HCT116 (cell line): ENCODE data around the gene PPP1R2C. TPM values are rescaled to one million over a fixed set of nuclear protein-coding genes. Genes with fewer than 3 reads are reported as not detected.

Experiments
- ATAC-seq: fragments of 200-7000 bp; cut with Tn5 transposase; 2 replicates; pipeline ENCODE4 v1.9.1; 2020; ENCODE audit warnings: mild to moderate bottlenecking, moderate library complexity
- BruUV-seq: library from RNA; stranded (reverse); fragments of 400-500 nt; replicated peaks from 2 replicates; lab custom pipeline; 2021; lab: Mats Ljungman, UMichigan
- CTCF ChIA-PET: fragments of 300-600 bp; sonication (Branson Sonifier 250); formaldehyde crosslinking; loops from one replicate; lab custom pipeline; 2021; ENCODE audit warnings: antibody characterized with exemption; lab: Charles Lee
- POLR2A ChIA-PET: fragments of 300-600, 350-600 bp; sonication (Branson Sonifier 250); formaldehyde crosslinking; loops from one replicate; lab custom pipeline; 2021; ENCODE audit warnings: antibody characterized with exemption; lab: Charles Lee
- RAD21 ChIA-PET, 2 experiments: fragments of 300-600 bp; sonication (Branson Sonifier 250); formaldehyde crosslinking; loops; one replicate each; lab custom pipeline; 2023; ENCODE audit warnings: low total read pairs in 2 of 2; ENCODE audit not compliant: uncharacterized antibody in 2 of 2, unreplicated experiment in 2 of 2, low non-redundant PET in 1 of 2; lab: Charles Lee
- DNase-seq: peaks from one replicate; pipeline ENCODE4 v3.0.0-alpha.2; 2010; ENCODE audit warnings: low read depth, low spot score
- H2AFZ ChIP-seq: fragments of 200-600 bp; shearing (Covaris generic), sonication (generic); 2 replicates; pipeline ENCODE4 v1.6.1; 2017; ENCODE audit warnings: low read depth, mixed run types, mixed read lengths, antibody characterized with exemption, low read length; ENCODE audit not compliant: poor library complexity, severe bottlenecking
- H3K27ac ChIP-seq: 2 replicates; pipeline ENCODE4 v1.5.1; 2012; ENCODE audit warnings: low read depth, low read length
- H3K27me3 ChIP-seq: fragments of 200-600 bp; sonication (generic); 2 replicates; pipeline ENCODE4 v1.6.1; 2016; ENCODE audit warnings: mixed run types, low read length, mixed read lengths; ENCODE audit not compliant: insufficient read depth
- H3K36me3 ChIP-seq, 2 experiments: fragments of 200-500 bp in 1 of 2; fragments of 200-600 bp in 1 of 2; sonication (Bioruptor generic) in 1 of 2; sonication (generic) in 1 of 2; 2 replicates each; pipeline versions ENCODE4 v1.5.1 to v1.6.1; 2014 to 2016; ENCODE audit warnings: low read length in 2 of 2, inconsistent platforms in 1 of 2, mixed read lengths in 1 of 2, mixed run types in 1 of 2; ENCODE audit not compliant: insufficient read depth in 2 of 2, control insufficient read depth in 1 of 2
- H3K4me1 ChIP-seq, 2 experiments: fragments of 200-600 bp in 1 of 2; sonication (generic) in 1 of 2; 2 replicates each; pipeline versions ENCODE4 v1.5.1 to v1.6.1; 2012 to 2017; ENCODE audit warnings: low read length in 2 of 2, inconsistent platforms in 1 of 2, mild to moderate bottlenecking in 1 of 2, mixed read lengths in 1 of 2, mixed run types in 1 of 2, moderate library complexity in 1 of 2; ENCODE audit not compliant: insufficient read depth in 2 of 2, control insufficient read depth in 1 of 2
- H3K4me2 ChIP-seq: fragments of 200-600 bp; sonication (generic); 2 replicates; pipeline ENCODE4 v1.6.1; 2017; ENCODE audit warnings: mixed run types, low read length, mixed read lengths
- H3K4me3 ChIP-seq, 2 experiments: fragments of 200-600 bp in 1 of 2; sonication (generic) in 1 of 2; replicated peaks in 1 of 2; 2 replicates each; pipeline ENCODE4 v1.5.1; 2011 to 2016; ENCODE audit warnings: low read length in 2 of 2, control low read depth in 1 of 2, low read depth in 1 of 2, mild to moderate bottlenecking in 1 of 2, mixed read lengths in 1 of 2, mixed run types in 1 of 2
- H3K79me2 ChIP-seq: fragments of 200-600 bp; sonication (generic); 2 replicates; pipeline ENCODE4 v1.6.1; 2017; ENCODE audit warnings: mild to moderate bottlenecking, mixed run types, low read length, moderate library complexity, mixed read lengths; ENCODE audit not compliant: insufficient read depth
- H3K9ac ChIP-seq: fragments of 200-600 bp; sonication (generic); 2 replicates; pipeline ENCODE4 v1.6.1; 2016; ENCODE audit warnings: low read length, mixed read lengths
- H3K9me2 ChIP-seq: fragments of 200-600 bp; sonication (generic), shearing (Covaris generic); 2 replicates; pipeline ENCODE4 v1.6.1; 2017; ENCODE audit warnings: mixed run types, mild to moderate bottlenecking, moderate library complexity; ENCODE audit not compliant: insufficient read depth
- H3K9me3 ChIP-seq, 2 experiments: fragments of 200-500 bp in 1 of 2; fragments of 200-600 bp in 1 of 2; sonication (Bioruptor generic) in 1 of 2; sonication (generic) in 1 of 2; 2 replicates each; pipeline ENCODE4 v1.6.1; 2014 to 2017; ENCODE audit warnings: low read length in 2 of 2, mixed read lengths in 2 of 2, inconsistent platforms in 1 of 2, low read depth in 1 of 2, mild to moderate bottlenecking in 1 of 2, mixed run types in 1 of 2, moderate library complexity in 1 of 2; ENCODE audit not compliant: control insufficient read depth in 1 of 2, insufficient read depth in 1 of 2
- H4K20me1 ChIP-seq: fragments of 200-600 bp; sonication (generic), shearing (Covaris generic); 2 replicates; pipeline ENCODE4 v1.6.1; 2017; ENCODE audit warnings: mixed run types, mild to moderate bottlenecking, moderate library complexity; ENCODE audit not compliant: insufficient read depth
- CBX3 ChIP-seq: IDR thresholded peaks from 2 replicates; pipeline ENCODE4 v1.6.1; 2012; ENCODE audit warnings: low read depth
- CEBPB ChIP-seq: IDR thresholded peaks from 2 replicates; pipeline ENCODE4 v1.6.1; 2012; ENCODE audit warnings: low read depth
- CTCF ChIP-seq, 3 experiments: fragments of 200-600 bp in 1 of 3; sonication (generic) in 1 of 3; IDR thresholded peaks in 2 of 3; conservative IDR thresholded peaks in 1 of 3; 2 replicates each; pipeline ENCODE4 v1.5.1; 2012 to 2017; ENCODE audit warnings: low read depth in 2 of 3, low read length in 2 of 3, antibody characterized with exemption in 1 of 3, borderline replicate concordance in 1 of 3, control low read depth in 1 of 3, mild to moderate bottlenecking in 1 of 3, mixed read lengths in 1 of 3, mixed run types in 1 of 3, moderate library complexity in 1 of 3; ENCODE audit not compliant: insufficient read depth in 1 of 3
- EGR1 ChIP-seq: IDR thresholded peaks from 2 replicates; pipeline ENCODE4 v1.6.1; 2012; ENCODE audit warnings: low read depth
- ELF1 ChIP-seq: IDR thresholded peaks from 2 replicates; pipeline ENCODE4 v1.6.1; 2012; ENCODE audit warnings: low read depth, borderline replicate concordance
- EZH2 ChIP-seq: fragments of 200-600 bp; sonication (generic); IDR thresholded peaks from 2 replicates; pipeline ENCODE4 v1.6.1; 2017; ENCODE audit warnings: antibody characterized with exemption, mixed run types
- EZH2phosphoT487 ChIP-seq: fragments of 200-600 bp; IDR thresholded peaks from 2 replicates; pipeline ENCODE4 v1.6.1; 2018; ENCODE audit warnings: antibody characterized with exemption, borderline replicate concordance
- FOSL1 ChIP-seq: IDR thresholded peaks from 2 replicates; pipeline ENCODE4 v1.6.1; 2012; ENCODE audit warnings: low read depth
- JUND ChIP-seq: IDR thresholded peaks from 2 replicates; pipeline ENCODE4 v1.6.1; 2012
- POLR2A ChIP-seq: IDR thresholded peaks from 2 replicates; pipeline ENCODE4 v1.7.0; 2011; ENCODE audit warnings: borderline replicate concordance; ENCODE audit not compliant: insufficient read depth, insufficient read length; ENCODE audit errors: extremely low read depth
- POLR2AphosphoS5 ChIP-seq: IDR thresholded peaks from 2 replicates; pipeline ENCODE4 v1.6.1; 2011; ENCODE audit warnings: mild to moderate bottlenecking, low read depth, low read length, moderate library complexity
- RAD21 ChIP-seq: IDR thresholded peaks from 2 replicates; pipeline ENCODE4 v1.6.1; 2012; ENCODE audit warnings: low read depth, mild to moderate bottlenecking
- SIN3A ChIP-seq: IDR thresholded peaks from 2 replicates; pipeline ENCODE4 v1.6.1; 2012; ENCODE audit warnings: low read depth
- SP1 ChIP-seq: IDR thresholded peaks from 2 replicates; pipeline ENCODE4 v1.6.1; 2012; ENCODE audit warnings: low read depth
- SRF ChIP-seq: IDR thresholded peaks from 2 replicates; pipeline ENCODE4 v1.6.1; 2012; ENCODE audit warnings: low read depth
- TCF7L2 ChIP-seq: IDR thresholded peaks from 2 replicates; pipeline ENCODE4 v1.7.0; 2011; ENCODE audit warnings: borderline replicate concordance, inconsistent platforms; ENCODE audit not compliant: insufficient read depth, insufficient read length; ENCODE audit errors: extremely low read depth
- YY1 ChIP-seq: IDR thresholded peaks from 2 replicates; pipeline ENCODE4 v1.6.1; 2011; ENCODE audit warnings: low read length, low read depth, moderate library complexity, mild to moderate bottlenecking; ENCODE audit not compliant: insufficient replicate concordance; ENCODE audit errors: extremely low read depth
- ZBTB33 ChIP-seq: IDR thresholded peaks from 2 replicates; pipeline ENCODE4 v1.6.1; 2011; ENCODE audit warnings: mild to moderate bottlenecking, low read length, moderate library complexity; ENCODE audit not compliant: insufficient replicate concordance; ENCODE audit errors: extremely low read depth
- ZFX ChIP-seq: fragments of 450-650 bp; IDR thresholded peaks from 2 replicates; pipeline ENCODE4 v1.6.1; 2017
- ZNF274 ChIP-seq: fragments of 200-500 bp; sonication (Bioruptor generic); IDR thresholded peaks from 2 replicates; pipeline ENCODE4 v1.6.1; 2014; ENCODE audit warnings: mild to moderate bottlenecking, low read depth, low read length, inconsistent platforms
- intact Hi-C: fragments of 100-400 bp; cut with micrococcal nuclease; formaldehyde crosslinking; loops from 2 replicates; pipeline ENCODE4 v1.10.0; 2022
- total RNA-seq: library from RNA; stranded (reverse); gene quantifications from one replicate; pipeline ENCODE4 v1.2.1, GENCODE V29; 2021; ENCODE audit not compliant: unreplicated experiment

The PPP1R2C gene
- total RNA-seq, 1 experiment from 2014 or later, result not detected

GRCh38 chrX:42735250-42735649, 42.7 kb downstream of the PPP1R2C start:
- Histone ChIP-seq H4K20me1 (no peaks in the 10 kb centered on the region), H3K9me2 (no peaks in the 10 kb centered on the region), H3K79me2 (no peaks in the 10 kb centered on the region), H3K36me3 (no peaks in the 10 kb centered on the region), H3K4me1 (no peaks in the 10 kb centered on the region; a peak in 1 of 4 replicates), H3K27me3 (no peaks in the 10 kb centered on the region), H3K9ac (no peak overlapping the region), H3K27ac (no peak overlapping the region), H3K9me3 (no peaks in the 10 kb centered on the region), H3K4me2 (no peak overlapping the region), H3K4me3 (no peak overlapping the region), H2AFZ (no peak overlapping the region)
- ChIA-PET CTCF (no interaction called here), RAD21 (no interaction called here), POLR2A (no interaction called here)
- no peak for ATAC-seq
- no TSS peak for BruUV-seq
- TF ChIP-seq EZH2phosphoT487 (no peak), SRF (no peak), CBX3 (no peak), YY1 (no peak), RAD21 (no peak), ZBTB33 (no peak), JUND (no peak), ZFX (no peak), SP1 (no peak), ELF1 (no peak), EGR1 (no peak), POLR2AphosphoS5 (no peak), FOSL1 (no peak), POLR2A (no peak), CTCF (IDR thresholded peaks at IDR 0.05 in 2 of 3, conservative IDR thresholded peaks at IDR 0.05 in 1 of 3; ENCODE audit: borderline replicate concordance in 1 of 3, insufficient read depth in 1 of 3, low read depth in 2 of 3, low read length in 2 of 3) (no peak), TCF7L2 (no peak), EZH2 (no peak), ZNF274 (no peak), SIN3A (no peak), CEBPB (no peak)
- DNase-seq, result no peak
- intact Hi-C loops, result no loop called here
